Transverse colon (tissue), 4 donors: Measurements from ENCODE around the gene HCST.

Source experiments
- POLR2AphosphoS5 ChIP-seq, 3 donors: sonication (generic); formaldehyde crosslinking; IDR thresholded peaks; one replicate each; pipeline ENCODE4 v1.6.1; 2016; ENCODE audit warnings: antibody characterized with exemption in 3 of 3
- TF ChIP-seq, protein P1 (sequence below), 5 experiments: fragments of 200-600 bp in 3 of 5; fragments of 450-650 bp in 2 of 5; sonication (generic) in 3 of 5; IDR thresholded peaks; 1 replicate in 2 of 5; 2 replicates in 3 of 5; pipeline ENCODE4 v1.5.1; 2016 to 2017; ENCODE audit warnings: antibody characterized with exemption in 5 of 5, inconsistent platforms in 3 of 5, mild to moderate bottlenecking in 2 of 5, moderate library complexity in 1 of 5

GRCh38 chr19:35945121-35945790 lies 42.9 kb downstream of the HCST start:
- TF ChIP-seq, protein P1, sequence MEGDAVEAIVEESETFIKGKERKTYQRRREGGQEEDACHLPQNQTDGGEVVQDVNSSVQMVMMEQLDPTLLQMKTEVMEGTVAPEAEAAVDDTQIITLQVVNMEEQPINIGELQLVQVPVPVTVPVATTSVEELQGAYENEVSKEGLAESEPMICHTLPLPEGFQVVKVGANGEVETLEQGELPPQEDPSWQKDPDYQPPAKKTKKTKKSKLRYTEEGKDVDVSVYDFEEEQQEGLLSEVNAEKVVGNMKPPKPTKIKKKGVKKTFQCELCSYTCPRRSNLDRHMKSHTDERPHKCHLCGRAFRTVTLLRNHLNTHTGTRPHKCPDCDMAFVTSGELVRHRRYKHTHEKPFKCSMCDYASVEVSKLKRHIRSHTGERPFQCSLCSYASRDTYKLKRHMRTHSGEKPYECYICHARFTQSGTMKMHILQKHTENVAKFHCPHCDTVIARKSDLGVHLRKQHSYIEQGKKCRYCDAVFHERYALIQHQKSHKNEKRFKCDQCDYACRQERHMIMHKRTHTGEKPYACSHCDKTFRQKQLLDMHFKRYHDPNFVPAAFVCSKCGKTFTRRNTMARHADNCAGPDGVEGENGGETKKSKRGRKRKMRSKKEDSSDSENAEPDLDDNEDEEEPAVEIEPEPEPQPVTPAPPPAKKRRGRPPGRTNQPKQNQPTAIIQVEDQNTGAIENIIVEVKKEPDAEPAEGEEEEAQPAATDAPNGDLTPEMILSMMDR (IDR thresholded peaks at IDR 0.05), result no peak
- no peak for TF ChIP-seq POLR2AphosphoS5 (IDR thresholded peaks at IDR 0.05)
